PFSK-1 (cell line): ENCODE data around the gene HAGHL.

ENCODE experiments used
- POLR2AphosphoS5 ChIP-seq: IDR thresholded peaks from 2 replicates; pipeline ENCODE4 v1.6.1; 2012; ENCODE audit warnings: low read depth, mild to moderate bottlenecking, control low read depth, low read length, moderate library complexity
- REST ChIP-seq, 2 experiments: IDR thresholded peaks; 2 replicates each; pipeline versions ENCODE4 v1.6.1 to v1.8.0; 2011 to 2012; ENCODE audit warnings: low read depth in 2 of 2, low read length in 2 of 2, control low read depth in 1 of 2, inconsistent platforms in 1 of 2, mild to moderate bottlenecking in 1 of 2, moderate library complexity in 1 of 2; ENCODE audit not compliant: insufficient read depth in 1 of 2

GRCh38 chr16:739560-740458 is 12.9 kb downstream of the HAGHL start:
- TF ChIP-seq POLR2AphosphoS5 (no peak), REST (IDR thresholded peaks at IDR 0.05; ENCODE audit: insufficient read depth in 1 of 2, low read depth in 2 of 2, low read length in 2 of 2) (no peak)
